Mesothelial cell of epicardium (in vitro differentiated cells): Measurements from ENCODE around the gene GLIS2. TPM values are rescaled to one million over a fixed set of nuclear protein-coding genes. Genes with fewer than 3 reads are reported as not detected.

ENCODE experiments used
- DNase-seq, 2 experiments: peaks; one replicate each; pipeline ENCODE4 v3.0.0; 2021; ENCODE audit warnings: low spot score in 2 of 2; ENCODE audit not compliant: unreplicated experiment in 2 of 2
- H3K27ac Mint-ChIP-seq: 2 replicates; pipeline ENCODE4 v1.8.0; 2021; ENCODE audit warnings: mixed read lengths
- H3K27me3 Mint-ChIP-seq: 2 replicates; pipeline ENCODE4 v1.8.0; 2021; ENCODE audit warnings: low read depth, mixed read lengths
- H3K36me3 Mint-ChIP-seq: 2 replicates; pipeline ENCODE4 v1.8.0; 2021; ENCODE audit warnings: mixed read lengths
- H3K4me1 Mint-ChIP-seq: 2 replicates; pipeline ENCODE4 v1.8.0; 2021; ENCODE audit warnings: mixed read lengths
- H3K4me3 Mint-ChIP-seq: 2 replicates; pipeline ENCODE4 v1.8.0; 2021; ENCODE audit warnings: mild to moderate bottlenecking, moderate library complexity, mixed read lengths
- H3K9me3 Mint-ChIP-seq: 2 replicates; pipeline ENCODE4 v1.8.0; 2021; ENCODE audit warnings: mixed read lengths
- total RNA-seq: library from RNA; stranded (reverse); gene quantifications from 3 replicates; pipeline ENCODE4 v1.2.1, GENCODE V29; 2021
- TF ChIP-seq, protein P1 (sequence below): fragments of 200-600 bp; sonication (generic); IDR thresholded peaks from one replicate; pipeline ENCODE4 v1.5.0; 2021; ENCODE audit warnings: antibody characterized with exemption; ENCODE audit not compliant: unreplicated experiment

Gene GLIS2
- total RNA-seq, 1 donor from 2014 or later: 79.6 TPM

- no peaks in the 10 kb centered on the region for H3K9me3 Mint-ChIP-seq
- peak in 1 of 2 experiments; percentile 50 for DNase-seq
- TF ChIP-seq, protein P1, sequence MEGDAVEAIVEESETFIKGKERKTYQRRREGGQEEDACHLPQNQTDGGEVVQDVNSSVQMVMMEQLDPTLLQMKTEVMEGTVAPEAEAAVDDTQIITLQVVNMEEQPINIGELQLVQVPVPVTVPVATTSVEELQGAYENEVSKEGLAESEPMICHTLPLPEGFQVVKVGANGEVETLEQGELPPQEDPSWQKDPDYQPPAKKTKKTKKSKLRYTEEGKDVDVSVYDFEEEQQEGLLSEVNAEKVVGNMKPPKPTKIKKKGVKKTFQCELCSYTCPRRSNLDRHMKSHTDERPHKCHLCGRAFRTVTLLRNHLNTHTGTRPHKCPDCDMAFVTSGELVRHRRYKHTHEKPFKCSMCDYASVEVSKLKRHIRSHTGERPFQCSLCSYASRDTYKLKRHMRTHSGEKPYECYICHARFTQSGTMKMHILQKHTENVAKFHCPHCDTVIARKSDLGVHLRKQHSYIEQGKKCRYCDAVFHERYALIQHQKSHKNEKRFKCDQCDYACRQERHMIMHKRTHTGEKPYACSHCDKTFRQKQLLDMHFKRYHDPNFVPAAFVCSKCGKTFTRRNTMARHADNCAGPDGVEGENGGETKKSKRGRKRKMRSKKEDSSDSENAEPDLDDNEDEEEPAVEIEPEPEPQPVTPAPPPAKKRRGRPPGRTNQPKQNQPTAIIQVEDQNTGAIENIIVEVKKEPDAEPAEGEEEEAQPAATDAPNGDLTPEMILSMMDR: no peak
- no peaks in the 10 kb centered on the region for H3K36me3 Mint-ChIP-seq
- H3K27ac Mint-ChIP-seq: peak overlapping the region; percentile 95
- H3K27me3 Mint-ChIP-seq: no peaks in the 10 kb centered on the region
- no peak overlapping the region for H3K4me3 Mint-ChIP-seq
- peaks cover 55% of the 10 kb centered on the region for H3K4me1 Mint-ChIP-seq
Observed at GRCh38 chr16:4323071-4323844, 7.4 kb downstream of the GLIS2 start.

DNA sequence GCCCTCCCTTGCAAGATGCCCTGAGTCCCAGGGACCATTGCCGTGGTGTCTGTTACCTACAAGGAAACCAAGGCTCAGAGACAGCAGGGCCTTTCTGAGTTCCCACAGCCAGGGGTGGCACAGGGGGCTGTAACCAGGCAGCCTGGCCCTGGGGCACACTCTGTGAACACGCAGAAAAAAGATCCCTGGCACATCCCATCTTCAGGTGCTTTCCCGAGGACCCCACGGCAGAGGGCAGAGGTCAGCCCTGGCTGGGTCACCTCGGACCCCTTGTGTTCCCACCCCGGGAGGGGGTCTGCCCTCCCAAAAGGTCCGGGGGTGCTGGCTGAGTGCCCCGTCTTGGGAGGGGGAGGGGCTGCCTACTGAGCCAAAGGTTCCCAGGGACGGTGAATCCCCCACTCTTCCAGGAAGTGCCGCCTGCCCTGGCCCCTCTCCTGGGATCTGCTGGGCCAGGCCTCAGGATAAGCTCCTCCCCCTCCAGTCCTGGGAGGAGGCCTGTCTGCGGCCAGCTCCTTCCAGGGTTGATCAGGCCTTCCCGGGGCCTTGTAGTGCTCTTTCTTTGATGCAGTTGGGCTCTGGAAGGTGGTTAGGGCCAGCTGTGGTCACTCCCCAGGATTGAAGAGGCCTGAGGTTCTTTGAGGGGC is 8.1 kb downstream of the GLIS2 start:
- Mint-ChIP-seq H3K27me3 (no peaks in the 10 kb centered on the region), H3K27ac (peak overlapping the region; percentile 95), H3K4me1 (peaks cover 53% of the 10 kb centered on the region), H3K4me3 (peak overlapping the region; percentile 33), H3K9me3 (no peaks in the 10 kb centered on the region), H3K36me3 (no peaks in the 10 kb centered on the region)
- TF ChIP-seq, protein P1: no peak
- peak in 1 of 2 experiments; percentile 60 for DNase-seq

DNA sequence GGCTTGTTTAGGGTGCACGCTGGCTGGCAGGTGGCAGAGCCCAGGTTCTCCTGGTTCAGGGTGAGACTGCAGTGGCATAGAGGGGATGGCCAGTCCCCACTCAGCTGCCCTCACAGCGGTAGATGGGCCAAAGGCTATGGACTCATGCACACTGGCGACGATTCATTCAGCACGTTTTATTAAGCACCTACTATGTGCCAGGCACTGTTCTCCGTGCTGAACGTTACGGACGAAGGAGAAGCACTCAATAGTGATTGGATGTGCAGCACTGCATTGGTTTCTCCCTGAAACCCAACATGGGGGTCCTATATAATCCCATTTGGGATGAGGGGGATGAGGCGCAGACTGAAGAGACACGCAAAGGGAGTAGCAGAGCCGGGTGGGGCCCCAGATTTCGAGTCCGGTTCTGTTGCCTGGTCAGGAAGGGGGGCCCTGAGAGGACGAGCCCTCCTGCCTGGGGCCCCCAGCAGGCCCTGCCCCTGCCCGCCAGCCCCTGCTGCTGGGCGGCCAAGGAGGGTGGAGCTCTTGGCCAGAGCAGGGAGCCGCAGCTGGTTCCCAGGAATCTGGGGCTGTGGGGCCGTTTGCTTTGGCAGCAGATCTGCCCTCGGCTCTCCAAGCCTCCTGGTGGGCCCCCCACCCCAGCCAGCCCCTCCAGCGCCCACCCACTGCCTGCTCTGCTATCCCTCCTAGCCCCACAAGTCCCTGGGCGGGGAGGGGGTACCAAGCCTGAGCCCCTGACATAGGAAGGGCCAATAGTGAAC is 8.8 kb downstream of the GLIS2 start:
- Mint-ChIP-seq H3K4me1 (peaks cover 53% of the 10 kb centered on the region), H3K9me3 (no peaks in the 10 kb centered on the region), H3K4me3 (peak overlapping the region; percentile 33), H3K27ac (peak overlapping the region; percentile 95), H3K27me3 (no peaks in the 10 kb centered on the region), H3K36me3 (no peaks in the 10 kb centered on the region)
- TF ChIP-seq, protein P1: no peak
- peak in 1 of 2 experiments; percentile 37 for DNase-seq

- no peaks in the 10 kb centered on the region for H3K27me3 Mint-ChIP-seq
- no peaks in the 10 kb centered on the region for H3K36me3 Mint-ChIP-seq
- H3K4me1 Mint-ChIP-seq: peaks cover 50% of the 10 kb centered on the region
- no peak overlapping the region for H3K4me3 Mint-ChIP-seq
- H3K27ac Mint-ChIP-seq: peak overlapping the region; percentile 82
- TF ChIP-seq, protein P1: no peak
- no peak for DNase-seq
- H3K9me3 Mint-ChIP-seq: no peaks in the 10 kb centered on the region
Observed at GRCh38 chr16:4325253-4325758, 9.4 kb downstream of the GLIS2 start.

- H3K27me3 Mint-ChIP-seq: no peaks in the 10 kb centered on the region
- peaks cover 38% of the 10 kb centered on the region for H3K4me1 Mint-ChIP-seq
- H3K36me3 Mint-ChIP-seq: peaks cover 1% of the 10 kb centered on the region
- no peak overlapping the region for H3K27ac Mint-ChIP-seq
- peak overlapping the region; percentile 34 for H3K4me3 Mint-ChIP-seq
- peak in 1 of 2 experiments; percentile 36 for DNase-seq
- TF ChIP-seq, protein P1: no peak
- no peaks in the 10 kb centered on the region for H3K9me3 Mint-ChIP-seq
Observed at GRCh38 chr16:4327386-4328045, 11.6 kb downstream of the GLIS2 start.
